ENCODE measurements around the gene AWAT2.

- no peak for TF ChIP-seq CTCF (IDR thresholded peaks at IDR 0.05; ENCODE audit: low read length)
- TF ChIP-seq EZH2phosphoT487 (IDR thresholded peaks at IDR 0.05; ENCODE audit: low read length) = no peak
These were observed 5.0 kb downstream of the AWAT2 start for GRCh38 chrX:70044541-70045245.

Measured in MM.1S (cell line).